Hepatocyte (in vitro differentiated cells): Measurements from ENCODE around the gene C2CD5.

Experiments
- CTCF ChIP-seq: fragments of 200-600 bp; sonication (generic); IDR thresholded peaks from 2 replicates; pipeline ENCODE4 v1.5.1; 2016; ENCODE audit warnings: antibody characterized with exemption, mild to moderate bottlenecking; ENCODE audit not compliant: poor library complexity
- EZH2 ChIP-seq: fragments of 200-600 bp; sonication (generic); IDR thresholded peaks from 2 replicates; pipeline ENCODE4 v1.6.1; 2016; ENCODE audit warnings: antibody characterized with exemption, mild to moderate bottlenecking, borderline replicate concordance
- EZH2phosphoT487 ChIP-seq: fragments of 200-600 bp; sonication (generic); IDR thresholded peaks from one replicate; pipeline ENCODE4 v1.6.1; 2018; ENCODE audit warnings: antibody characterized with exemption, mild to moderate bottlenecking, low read depth, moderate library complexity; ENCODE audit not compliant: unreplicated experiment, severe bottlenecking

DNA sequence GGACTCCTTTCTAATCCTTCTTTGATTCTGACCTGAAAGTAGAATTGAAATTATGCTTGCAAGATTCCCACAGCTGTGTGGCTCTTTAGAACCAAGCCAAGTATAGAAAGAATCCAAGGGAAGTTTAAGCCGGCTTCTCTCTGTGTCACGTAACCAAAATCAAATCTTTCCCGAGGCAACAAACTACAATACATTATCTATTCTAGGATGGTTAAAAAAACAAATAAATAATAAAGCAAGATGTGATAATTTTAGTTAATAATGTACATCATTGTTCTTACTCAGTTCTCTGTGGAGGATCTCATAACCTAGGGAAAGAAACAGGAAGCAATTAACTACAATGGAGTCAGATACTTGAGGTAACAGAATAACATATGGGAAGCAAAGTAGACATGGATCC is 131.8 kb downstream of the C2CD5 start:
- TF ChIP-seq CTCF, result no peak
- no peak for TF ChIP-seq EZH2
- TF ChIP-seq EZH2phosphoT487, result no peak
